CD4-positive, alpha-beta T cell (primary cell): Measurements from ENCODE around the gene RREB1. TPM values are rescaled to one million over a fixed set of nuclear protein-coding genes. Genes with fewer than 3 reads are reported as not detected.

Experiments
- ATAC-seq: fragments of 200-7000 bp; cut with Tn5 transposase; one replicate; pipeline ENCODE4 v1.10.0; 2022; ENCODE audit warnings: mild to moderate bottlenecking; ENCODE audit not compliant: poor library complexity
- CTCF ChIA-PET: fragments of 350-600 bp; sonication (Branson Sonifier 250); formaldehyde crosslinking; loops from one replicate; lab custom pipeline; 2021; ENCODE audit warnings: antibody characterized with exemption, inconsistent platforms; lab: Charles Lee
- POLR2A ChIA-PET: fragments of 350-600 bp; sonication (Branson Sonifier 250); formaldehyde crosslinking; loops from one replicate; lab custom pipeline; 2021; ENCODE audit warnings: antibody characterized with exemption, inconsistent platforms; lab: Charles Lee
- DNase-seq, 14 experiments: peaks; one replicate each; pipeline ENCODE4 v3.0.0-alpha.2; 2013 to 2020; ENCODE audit warnings: mixed read lengths in 2 of 14
- H3K27ac ChIP-seq, 2 donors: one replicate each; pipeline versions ENCODE4 v1.5.1 to v1.7.0; 2013; ENCODE audit warnings: low read length in 2 of 2, low read depth in 1 of 2, mild to moderate bottlenecking in 1 of 2
- H3K27me3 ChIP-seq, 2 experiments: 1 replicate in 1 of 2; 2 replicates in 1 of 2; pipeline versions ENCODE4 v1.6.1 to v1.7.0; 2013; ENCODE audit warnings: low read length in 2 of 2, control low read depth in 1 of 2, mild to moderate bottlenecking in 1 of 2, moderate library complexity in 1 of 2; ENCODE audit not compliant: insufficient read depth in 2 of 2, control insufficient read depth in 1 of 2
- H3K36me3 ChIP-seq: one replicate; pipeline ENCODE4 v1.6.1; 2013; ENCODE audit warnings: low read length, control low read depth; ENCODE audit not compliant: insufficient read depth
- H3K4me1 ChIP-seq: one replicate; pipeline ENCODE4 v1.6.1; 2013; ENCODE audit warnings: low read length, control low read depth; ENCODE audit not compliant: insufficient read depth
- H3K4me3 ChIP-seq: one replicate; pipeline ENCODE4 v1.5.1; 2013; ENCODE audit warnings: mild to moderate bottlenecking, low read length, moderate library complexity
- H3K9me3 ChIP-seq, 2 experiments: 1 replicate in 1 of 2; 2 replicates in 1 of 2; pipeline versions ENCODE4 v1.6.1 to v1.7.0; 2013; ENCODE audit warnings: low read length in 2 of 2, mild to moderate bottlenecking in 2 of 2, control low read depth in 1 of 2, moderate library complexity in 1 of 2; ENCODE audit not compliant: control insufficient read depth in 1 of 2, insufficient read depth in 1 of 2
- H3K27ac Mint-ChIP-seq: one replicate; pipeline ENCODE4 v1.8.0; 2020; ENCODE audit warnings: mixed read lengths
- H3K27me3 Mint-ChIP-seq: one replicate; pipeline ENCODE4 v1.8.0; 2021; ENCODE audit warnings: mixed read lengths
- H3K36me3 Mint-ChIP-seq: one replicate; pipeline ENCODE4 v1.8.0; 2021; ENCODE audit warnings: low read depth, mixed read lengths
- H3K4me1 Mint-ChIP-seq: one replicate; pipeline ENCODE4 v1.8.0; 2021; ENCODE audit warnings: low read depth, mixed read lengths
- H3K4me3 Mint-ChIP-seq: one replicate; pipeline ENCODE4 v1.8.0; 2020; ENCODE audit warnings: mild to moderate bottlenecking, mixed read lengths
- H3K9me3 Mint-ChIP-seq: one replicate; pipeline ENCODE4 v1.8.0; 2020; ENCODE audit warnings: mixed read lengths
- CTCF ChIP-seq: fragments of 200-600 bp; IDR thresholded peaks from one replicate; pipeline ENCODE4 v1.8.0; 2022; ENCODE audit warnings: antibody characterized with exemption, mild to moderate bottlenecking
- intact Hi-C, 2 experiments: fragments of 100-400 bp; cut with DNase I in 1 of 2; cut with micrococcal nuclease in 1 of 2; formaldehyde crosslinking; loops; one replicate each; pipeline versions ENCODE4 v1.15.1 to v1.9.0; 2023 to 2025; cut with DNase I, micrococcal nuclease
- total RNA-seq, 174 experiments: library from RNA in 2 of 174; stranded (reverse) in 2 of 174; gene quantifications; one replicate each; pipeline ENCODE4 v1.2.3 and lab custom pipeline; 2021 to 2026

The RREB1 gene
- total RNA-seq, 2 experiments from 2014 or later = 56.5 to 60.0 TPM

- POLR2A ChIA-PET = interaction anchor here (0.7 kb wide), 1 partner anchor 107 kb away, joined by 3 read pairs; the partner anchor contains the start of gene RREB1
- DNase-seq (no peak), ATAC-seq (no peak)
- no peaks in the 10 kb centered on the region for H3K27me3 ChIP-seq
- Mint-ChIP-seq H3K4me3 (no peak overlapping the region), H3K9me3 (no peaks in the 10 kb centered on the region), H3K4me1 (no peaks in the 10 kb centered on the region), H3K36me3 (peaks cover 86% of the 10 kb centered on the region), H3K27ac (no peak overlapping the region), H3K27me3 (no peaks in the 10 kb centered on the region)
- H3K4me3 ChIP-seq = no peak overlapping the region
- intact Hi-C loops = no loop called here
- CTCF ChIA-PET = no interaction called here
- no peaks in the 10 kb centered on the region for H3K4me1 ChIP-seq
- H3K27ac ChIP-seq = no peak overlapping the region
- H3K36me3 ChIP-seq = peaks cover 85% of the 10 kb centered on the region
- no peaks in the 10 kb centered on the region for H3K9me3 ChIP-seq
- no peak for TF ChIP-seq CTCF
Observed at GRCh38 chr6:7214468-7214867, 106.7 kb downstream of the RREB1 start.

- no peaks in the 10 kb centered on the region for H3K4me1 ChIP-seq
- POLR2A ChIA-PET = no interaction called here
- ATAC-seq = no peak
- H3K9me3 ChIP-seq = no peaks in the 10 kb centered on the region
- Mint-ChIP-seq H3K36me3 (peaks cover 90% of the 10 kb centered on the region), H3K4me3 (no peak overlapping the region), H3K27me3 (no peaks in the 10 kb centered on the region), H3K9me3 (no peaks in the 10 kb centered on the region), H3K4me1 (no peaks in the 10 kb centered on the region), H3K27ac (no peak overlapping the region)
- intact Hi-C loops = no loop called here
- no peak overlapping the region for H3K4me3 ChIP-seq
- DNase-seq = no peak
- TF ChIP-seq CTCF = no peak
- CTCF ChIA-PET = no interaction called here
- H3K36me3 ChIP-seq = peaks cover 88% of the 10 kb centered on the region
- no peaks in the 10 kb centered on the region for H3K27me3 ChIP-seq
- no peak overlapping the region for H3K27ac ChIP-seq
Observed at GRCh38 chr6:7215131-7215530, 107.4 kb downstream of the RREB1 start.

- ChIA-PET CTCF (no interaction called here), POLR2A (no interaction called here)
- no peaks in the 10 kb centered on the region for H3K4me1 Mint-ChIP-seq
- ATAC-seq (no peak), DNase-seq (no peak)
- H3K36me3 Mint-ChIP-seq = peaks cover 86% of the 10 kb centered on the region
- no peaks in the 10 kb centered on the region for H3K27me3 Mint-ChIP-seq
- no peak for TF ChIP-seq CTCF
- no peak overlapping the region for H3K4me3 Mint-ChIP-seq
- H3K27me3 ChIP-seq = no peaks in the 10 kb centered on the region
- H3K4me1 ChIP-seq = no peaks in the 10 kb centered on the region
- intact Hi-C loops = no loop called here
- no peaks in the 10 kb centered on the region for H3K9me3 ChIP-seq
- H3K9me3 Mint-ChIP-seq = no peaks in the 10 kb centered on the region
- H3K27ac Mint-ChIP-seq = no peak overlapping the region
- peaks cover 88% of the 10 kb centered on the region for H3K36me3 ChIP-seq
- no peak overlapping the region for H3K4me3 ChIP-seq
- no peak overlapping the region for H3K27ac ChIP-seq
Observed at GRCh38 chr6:7215798-7216231, 108.1 kb downstream of the RREB1 start.
